Muscle of arm (tissue), 12 donors: ENCODE data around the gene OTULIN. TPM values are rescaled to one million over a fixed set of nuclear protein-coding genes. Genes with fewer than 3 reads are reported as not detected.

ENCODE experiments used
- DNase-seq: peaks from one replicate; pipeline ENCODE4 v3.0.0-alpha.2; 2013
- polyA plus RNA-seq, 12 donors: library from polyadenylated mRNA; unstranded; fragments of 120-200 nt; gene quantifications; one replicate each; pipeline ENCODE4 v1.2.1, GENCODE V29; 2013; ENCODE audit not compliant: insufficient read length in 12 of 12

Gene OTULIN
- polyA plus RNA-seq, 12 donors: 10.7 to 20.8 (median 16.0) TPM; not detected in 1

- DNase-seq: no peak
These were observed 1.8 kb downstream of the OTULIN start for GRCh38 chr5:14666357-14666756.

- DNase-seq: no peak
These were observed 2.8 kb downstream of the OTULIN start for GRCh38 chr5:14667290-14667689.

GRCh38 chr5:14667770-14668169 lies 3.3 kb downstream of the OTULIN start:
- no peak for DNase-seq

GRCh38 chr5:14668181-14668591 lies 3.7 kb downstream of the OTULIN start:
- DNase-seq: no peak

- no peak for DNase-seq
These were observed 4.9 kb downstream of the OTULIN start for GRCh38 chr5:14669415-14669814.

- DNase-seq: no peak
These were observed 5.5 kb downstream of the OTULIN start for GRCh38 chr5:14669975-14670374.

GRCh38 chr5:14671414-14671813 lies 6.9 kb downstream of the OTULIN start:
- DNase-seq: no peak

- DNase-seq: no peak
These were observed 7.6 kb downstream of the OTULIN start for GRCh38 chr5:14672082-14672481.

GRCh38 chr5:14672484-14673394 lies 8.2 kb downstream of the OTULIN start:
- DNase-seq: no peak

- DNase-seq: no peak
These were observed 8.9 kb downstream of the OTULIN start for GRCh38 chr5:14673443-14673842.

GRCh38 chr5:14674983-14675854 lies 10.7 kb downstream of the OTULIN start:
- DNase-seq: no peak

- DNase-seq: no peak
These were observed 11.4 kb downstream of the OTULIN start for GRCh38 chr5:14675865-14676300.

- no peak for DNase-seq
These were observed 11.8 kb downstream of the OTULIN start for GRCh38 chr5:14676320-14676719.

GRCh38 chr5:14678773-14679334 lies 14.3 kb downstream of the OTULIN start:
- DNase-seq: no peak

GRCh38 chr5:14679595-14679994 lies 15.1 kb downstream of the OTULIN start:
- DNase-seq: no peak

- no peak for DNase-seq
These were observed 16.8 kb downstream of the OTULIN start for GRCh38 chr5:14681236-14681752.

- no peak for DNase-seq
These were observed 19.5 kb downstream of the OTULIN start for GRCh38 chr5:14683906-14684455.

- no peak for DNase-seq
These were observed 20.2 kb downstream of the OTULIN start for GRCh38 chr5:14684757-14685156.

- DNase-seq: peak; percentile 31
These were observed 21.2 kb downstream of the OTULIN start for GRCh38 chr5:14685757-14686156.

- DNase-seq: no peak
These were observed 22.0 kb downstream of the OTULIN start for GRCh38 chr5:14686517-14686916.

GRCh38 chr5:14687023-14687665 lies 22.6 kb downstream of the OTULIN start:
- DNase-seq: no peak
